Stimulated activated CD8-positive, alpha-beta memory T cell treated with anti-CD3 and anti-CD28 coated beads, Interleukin-15, amount 100 ng/mL, for 24 hours (primary cell): Measurements from ENCODE around the gene SLC38A8.

Source experiments
- DNase-seq: peaks from one replicate; pipeline ENCODE4 v3.0.0-alpha.2; 2020; ENCODE audit warnings: low read depth

The SLC38A8 gene

DNA sequence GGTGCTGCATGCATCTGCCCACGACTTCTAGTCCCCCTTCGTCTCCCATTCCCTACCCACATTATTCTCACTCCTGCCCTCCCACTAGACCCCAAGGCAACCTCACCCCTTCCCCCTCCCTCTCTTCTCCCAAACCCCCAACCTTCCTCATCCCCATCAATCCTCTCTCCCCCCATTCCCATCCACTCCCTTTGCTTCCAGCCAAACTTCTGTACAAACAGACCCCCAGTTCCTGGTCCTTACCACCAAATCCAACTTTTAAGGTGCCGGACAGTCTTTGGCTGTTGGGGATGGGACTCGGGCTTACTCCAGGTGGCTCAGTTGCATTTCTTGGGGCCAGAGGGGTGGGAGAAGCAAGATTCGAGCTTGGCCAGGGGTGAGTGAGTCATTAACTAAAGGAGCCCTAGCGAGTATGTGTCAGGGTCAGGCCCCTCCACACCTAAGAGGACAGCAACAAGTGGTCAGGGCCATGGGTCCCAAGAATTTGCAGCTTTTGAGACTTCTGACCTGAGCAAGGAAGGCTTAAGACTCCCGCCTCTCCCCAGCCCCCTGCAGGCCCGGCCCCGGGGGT is at the start of gene SLC38A8:
SLC38A8 (minus strand) TSS at position 488 of the 571 bp plus-strand sequence. CDS start 638 bp downstream, outside the sequence.
- no peak for DNase-seq

DNA sequence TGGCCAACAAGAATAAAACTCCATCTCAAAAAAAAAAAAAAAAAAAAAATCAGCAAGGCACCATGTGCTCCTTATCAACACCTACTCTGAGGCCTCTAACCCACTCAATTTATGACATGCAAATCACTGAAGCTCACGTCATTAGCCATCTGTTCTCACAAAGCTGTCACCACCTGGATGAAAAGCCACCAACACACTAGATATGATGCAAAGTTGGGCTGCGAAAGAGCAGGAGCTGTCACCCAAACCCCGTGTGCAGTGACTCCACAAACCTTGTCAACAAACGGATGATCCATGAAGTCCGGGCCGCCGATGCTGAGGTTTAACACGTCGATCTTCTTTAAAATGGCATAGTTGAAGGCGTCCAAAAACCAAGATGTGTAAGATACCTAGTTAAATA is 48.9 kb upstream of the SLC38A8 start:
- DNase-seq: no peak

DNA sequence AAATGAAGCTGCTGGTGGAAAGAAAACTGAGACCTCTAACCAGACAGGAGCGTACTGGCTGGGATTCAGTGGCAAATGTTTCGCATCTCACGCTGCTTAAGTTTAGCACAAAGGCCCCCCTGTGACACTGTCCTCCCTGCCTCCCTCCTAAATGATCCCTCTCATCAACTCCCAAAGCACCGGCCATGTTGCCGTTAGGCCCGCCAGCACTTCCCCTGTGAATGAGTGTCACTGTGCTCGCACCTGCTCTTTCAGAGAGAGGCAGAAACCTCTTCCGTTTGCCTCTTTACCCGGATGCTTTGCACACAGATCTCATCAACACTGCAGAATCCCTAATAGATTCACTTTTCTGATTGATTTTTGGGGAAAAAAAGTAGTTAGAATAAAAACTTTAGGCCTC is 47.6 kb upstream of the SLC38A8 start:
- no peak for DNase-seq

DNA sequence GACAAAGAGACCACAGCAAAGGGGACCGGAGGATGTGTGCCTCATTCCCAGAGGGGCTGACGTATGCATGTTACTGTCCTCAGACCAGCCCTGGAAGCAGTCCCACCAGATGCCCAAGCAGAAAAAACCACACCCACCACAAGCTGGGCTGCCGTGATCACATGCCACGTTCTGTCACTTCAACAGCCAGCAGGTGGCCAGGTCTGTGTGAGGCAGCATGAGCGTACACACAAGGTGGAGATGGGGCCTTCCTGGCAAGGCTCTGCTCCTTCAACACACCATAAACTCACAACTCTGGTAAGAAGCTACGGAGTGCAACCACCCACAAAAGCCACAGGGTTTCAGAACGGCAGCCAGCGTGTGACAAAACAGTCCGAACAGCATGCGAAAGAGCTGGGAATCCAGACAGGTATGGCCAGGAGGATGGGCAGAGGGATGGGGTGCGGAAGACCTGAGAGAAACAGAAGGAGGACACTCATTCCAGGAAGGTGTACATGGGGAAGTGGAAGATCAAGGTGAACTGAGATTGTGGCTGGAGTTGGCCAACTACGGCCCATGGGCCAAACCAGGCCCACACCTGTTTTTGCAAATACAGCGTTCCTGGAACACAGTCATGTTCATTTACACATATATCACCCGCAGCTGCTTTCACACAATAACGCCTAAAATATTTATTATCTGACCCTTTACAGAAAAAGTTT is 46.2 kb upstream of the SLC38A8 start:
- DNase-seq: peak; percentile 12

DNA sequence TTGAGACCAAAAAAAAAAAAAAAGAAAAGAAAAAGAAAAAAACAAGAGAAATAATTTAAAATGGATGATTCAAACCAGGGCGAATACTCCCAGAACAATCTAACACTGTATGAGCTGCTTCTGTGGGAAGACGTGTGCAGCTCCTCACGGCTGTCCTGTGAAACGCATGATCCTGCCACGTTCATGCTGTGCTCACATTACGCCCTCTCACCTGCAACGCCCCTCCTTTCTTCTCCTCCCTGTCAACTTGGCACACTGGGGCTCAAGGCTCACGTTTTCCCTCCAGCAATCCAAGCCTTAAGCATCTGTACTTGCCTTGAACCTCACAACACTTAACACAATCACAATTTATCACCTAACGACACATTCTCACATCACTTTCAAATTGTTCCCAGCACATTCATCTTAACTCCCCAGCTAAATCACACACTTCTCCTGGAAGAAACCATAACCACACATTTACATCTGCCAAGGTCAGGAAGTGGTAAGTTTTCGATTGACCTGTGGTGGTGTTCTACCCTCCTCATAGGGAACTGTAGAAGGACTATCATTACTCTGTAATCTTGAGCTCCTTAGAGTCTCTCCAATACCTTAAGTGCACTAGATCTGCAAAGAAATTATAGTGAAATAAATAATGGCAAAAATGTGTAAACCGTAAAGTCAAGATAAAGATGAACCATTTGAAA is 45.0 kb upstream of the SLC38A8 start:
- no peak for DNase-seq

DNA sequence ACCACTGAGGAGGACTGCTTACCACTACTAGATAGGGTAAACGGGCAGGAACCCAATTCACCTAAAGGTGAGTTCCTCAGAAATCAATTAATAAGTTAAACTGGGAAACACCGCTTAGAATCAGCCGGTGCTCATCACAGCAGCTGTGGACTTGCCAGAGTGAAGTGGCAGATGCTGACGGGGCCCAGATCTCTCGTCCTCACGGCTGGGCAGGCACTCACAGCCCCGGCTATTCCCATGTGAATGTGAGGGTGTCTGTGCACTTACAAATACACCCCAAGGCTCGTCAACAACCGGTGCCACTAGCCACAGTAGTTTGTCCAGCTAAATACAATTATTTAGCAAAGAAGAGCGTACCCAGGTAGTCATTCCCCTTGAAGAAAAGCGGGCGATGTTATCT is 44.4 kb upstream of the SLC38A8 start:
- no peak for DNase-seq

DNA sequence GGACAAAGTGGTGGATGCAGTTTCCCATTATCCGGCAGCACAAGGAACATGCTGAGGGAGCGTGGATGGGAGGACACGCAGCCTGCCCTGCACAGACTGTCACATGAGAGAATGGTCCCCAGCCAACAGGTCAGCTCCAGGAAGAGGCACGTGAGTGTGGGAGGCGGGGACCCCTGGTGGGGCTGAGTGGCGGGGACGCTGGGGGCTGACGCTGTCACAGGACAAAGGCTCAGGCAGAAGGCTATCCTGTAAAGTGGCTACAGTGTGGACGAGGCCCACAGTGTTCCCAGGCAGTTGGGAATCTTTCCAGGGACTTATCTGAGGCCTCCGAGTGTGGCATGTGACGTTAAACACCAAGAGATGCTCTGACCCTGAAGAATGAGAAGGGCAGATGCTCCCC is 43.7 kb upstream of the SLC38A8 start:
- DNase-seq: no peak

DNA sequence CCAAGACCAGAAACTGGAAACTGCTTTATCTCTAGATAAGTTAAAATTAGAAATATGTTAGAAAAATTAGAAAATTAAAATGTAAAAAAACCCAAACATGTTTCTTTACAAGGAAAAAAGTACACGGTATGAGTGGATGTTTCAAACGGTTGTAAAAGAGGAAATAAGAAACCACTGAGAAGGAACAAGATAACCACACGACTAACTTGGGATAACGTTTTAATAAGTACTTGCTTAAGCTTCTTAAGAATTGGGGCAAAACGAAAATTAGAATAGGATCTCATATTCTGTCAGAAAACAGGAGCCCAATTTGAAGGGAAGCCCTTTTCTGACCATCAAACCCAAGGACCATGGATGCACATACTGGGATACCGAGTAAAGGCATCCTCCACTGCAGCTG is 43.2 kb upstream of the SLC38A8 start:
- DNase-seq: no peak

DNA sequence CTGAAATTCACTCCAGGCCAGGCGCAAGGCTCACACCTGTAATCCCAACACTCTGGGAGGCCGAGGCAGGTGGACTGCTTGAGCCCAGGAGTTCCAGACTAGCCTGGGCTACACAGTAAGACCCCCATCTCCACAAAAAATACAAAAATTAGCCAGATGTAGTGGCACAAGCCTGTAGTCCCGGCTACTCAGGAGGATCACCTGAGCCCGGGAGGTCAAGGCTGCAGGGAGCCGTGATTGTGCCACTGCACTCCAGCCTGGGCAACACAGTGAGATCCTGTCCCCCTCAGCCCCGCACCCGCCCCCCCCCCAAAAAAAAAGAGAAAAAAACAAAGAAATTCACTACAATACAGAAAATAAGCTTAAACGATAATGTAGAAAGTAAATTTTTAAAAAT is 42.7 kb upstream of the SLC38A8 start:
- DNase-seq: no peak

DNA sequence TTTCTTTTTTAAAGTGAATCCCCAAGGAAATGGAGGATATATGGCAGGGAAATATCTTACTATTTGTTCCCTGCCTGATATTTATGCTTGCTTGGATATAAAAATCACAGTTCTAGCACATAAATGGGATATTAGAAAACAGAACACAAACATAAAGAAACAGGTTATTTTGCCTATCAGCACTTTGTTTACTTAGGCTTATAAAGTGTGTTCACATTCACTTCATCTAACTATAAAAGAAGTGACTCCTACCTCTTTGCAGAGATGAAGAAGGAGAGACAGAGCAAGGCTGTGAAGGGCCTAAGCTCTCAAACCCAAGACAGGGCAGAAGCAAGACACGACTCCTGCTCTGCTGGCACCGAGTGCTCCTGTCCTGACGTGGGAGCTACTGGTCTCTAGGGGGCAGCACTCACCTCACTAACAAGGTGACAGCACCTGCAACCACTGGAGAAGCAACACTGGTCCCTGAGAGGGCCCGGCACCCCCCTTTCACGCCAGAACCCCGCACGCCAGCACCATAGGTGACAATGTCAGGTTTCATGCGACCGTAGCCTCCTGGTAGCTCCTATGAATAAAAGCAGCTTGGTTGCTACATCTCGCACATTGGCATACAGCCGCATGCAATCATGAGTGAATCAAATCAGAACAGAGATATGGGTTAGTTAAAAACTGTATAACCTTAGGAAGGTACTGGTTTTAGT is 42.1 kb upstream of the SLC38A8 start:
- no peak for DNase-seq

DNA sequence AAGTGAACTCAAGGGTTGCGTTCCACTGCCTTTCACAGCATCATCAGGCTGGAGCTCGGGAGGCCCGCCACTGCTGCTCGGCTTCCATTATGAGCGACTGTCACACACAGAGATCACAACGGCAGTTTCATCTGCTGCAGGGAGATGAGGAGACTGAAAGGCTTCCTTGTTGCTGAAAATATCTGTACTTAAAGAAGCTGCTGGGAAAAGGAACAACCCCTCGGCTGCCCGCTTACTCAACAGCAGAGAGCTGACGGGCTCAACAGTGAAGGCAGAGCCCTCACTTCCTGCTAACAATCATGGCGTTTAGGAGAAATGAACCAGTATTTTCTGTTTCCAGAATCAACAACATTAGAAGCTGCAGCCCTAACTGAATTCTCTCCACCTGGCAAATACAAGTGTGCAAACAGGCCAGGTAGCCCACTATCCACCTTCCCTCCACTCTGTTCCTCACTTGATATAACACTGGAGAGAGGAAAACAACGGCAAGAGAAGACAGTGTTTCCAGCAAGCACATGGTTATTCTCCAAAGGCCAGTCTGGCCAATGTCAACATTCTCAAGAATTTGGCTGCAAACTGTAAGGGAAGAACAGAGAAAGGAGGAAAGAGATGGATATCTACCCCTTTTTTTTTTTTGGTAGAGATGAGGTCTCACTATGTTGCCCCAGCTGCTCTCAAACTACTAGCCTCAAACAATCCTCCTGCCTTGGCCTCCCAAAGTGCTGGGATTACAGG is 40.4 kb upstream of the SLC38A8 start:
- no peak for DNase-seq

DNA sequence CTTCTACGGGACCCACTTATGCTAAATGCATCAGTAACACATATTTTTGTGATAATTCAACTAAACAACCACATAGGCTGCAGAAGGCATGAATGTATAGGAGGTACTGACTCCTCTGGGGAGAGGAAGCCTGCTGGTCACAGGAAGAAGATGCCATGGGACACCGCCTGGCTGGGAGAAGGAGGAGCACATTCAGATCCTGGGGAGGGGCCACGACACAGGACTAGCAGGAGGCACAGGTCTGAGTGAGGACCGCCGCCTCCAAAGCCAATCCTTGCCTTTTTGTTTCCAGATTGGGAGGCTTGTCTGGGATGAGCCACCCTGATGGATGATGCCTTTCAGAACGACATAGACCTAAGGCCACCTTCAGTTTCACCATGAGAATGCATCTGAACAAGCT is 39.5 kb upstream of the SLC38A8 start:
- DNase-seq: no peak

DNA sequence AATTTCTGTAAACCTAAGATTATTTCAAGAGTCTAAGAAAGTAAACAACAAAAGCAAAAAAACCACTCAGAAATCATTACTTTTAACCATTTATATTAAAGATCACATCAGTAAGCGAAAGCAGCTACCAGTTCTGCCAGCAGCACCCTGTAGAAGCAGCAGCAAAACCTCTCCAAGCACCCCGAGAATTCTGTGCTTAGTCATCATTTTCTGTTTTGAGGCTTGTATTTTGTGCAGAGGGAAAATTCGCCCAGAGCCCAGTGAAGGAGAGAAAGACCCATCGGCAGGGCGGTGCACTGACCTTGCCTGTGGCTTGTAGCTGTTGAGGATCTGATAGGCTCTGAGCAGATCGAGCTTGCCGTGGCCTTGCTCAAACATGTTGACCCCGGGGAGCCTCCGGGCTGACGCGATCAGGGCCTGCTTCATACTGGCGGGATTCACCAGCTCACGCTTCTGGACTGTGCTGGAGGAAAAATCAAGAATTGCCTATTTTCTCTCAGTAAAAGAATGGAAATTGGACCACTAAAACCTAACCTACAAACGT is 38.9 kb upstream of the SLC38A8 start:
- DNase-seq: no peak

DNA sequence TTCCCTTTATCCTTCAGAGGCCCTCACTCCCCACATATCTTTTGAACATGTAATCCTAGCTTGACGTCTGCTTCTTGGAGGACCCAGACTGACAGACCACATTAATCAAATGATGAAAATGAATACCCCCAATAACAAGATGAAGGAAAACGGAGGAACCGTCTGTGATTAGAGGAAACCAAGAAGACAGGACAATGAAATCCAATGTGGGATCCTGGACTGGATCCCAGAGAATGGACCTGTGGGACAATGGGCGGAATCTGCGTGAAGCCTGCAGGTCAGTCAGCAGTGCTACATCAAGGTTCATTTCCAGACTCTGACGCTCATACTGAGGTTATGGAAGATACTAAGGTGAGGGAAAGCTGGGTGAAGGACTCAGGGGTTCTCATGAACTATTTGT is 38.2 kb upstream of the SLC38A8 start:
- no peak for DNase-seq

DNA sequence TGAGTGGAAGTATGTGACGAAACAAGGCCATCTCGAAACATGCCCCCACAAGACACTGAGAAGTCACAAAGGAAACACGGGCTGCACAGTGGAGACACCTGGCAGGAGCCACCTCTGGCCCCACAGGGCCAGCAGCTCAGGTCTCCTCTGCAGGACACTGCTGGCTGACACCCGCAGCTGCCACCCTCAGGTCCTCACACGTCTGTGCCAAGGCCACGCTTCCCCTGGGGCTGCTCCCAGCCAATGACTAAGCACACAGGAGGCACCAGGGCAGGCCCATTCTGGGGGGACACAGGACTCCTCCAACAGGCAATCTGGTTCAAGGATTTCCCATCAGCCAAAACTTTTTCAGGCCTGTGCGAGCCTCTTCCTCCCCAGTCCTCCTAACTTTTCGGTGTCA is 37.8 kb upstream of the SLC38A8 start:
- no peak for DNase-seq

DNA sequence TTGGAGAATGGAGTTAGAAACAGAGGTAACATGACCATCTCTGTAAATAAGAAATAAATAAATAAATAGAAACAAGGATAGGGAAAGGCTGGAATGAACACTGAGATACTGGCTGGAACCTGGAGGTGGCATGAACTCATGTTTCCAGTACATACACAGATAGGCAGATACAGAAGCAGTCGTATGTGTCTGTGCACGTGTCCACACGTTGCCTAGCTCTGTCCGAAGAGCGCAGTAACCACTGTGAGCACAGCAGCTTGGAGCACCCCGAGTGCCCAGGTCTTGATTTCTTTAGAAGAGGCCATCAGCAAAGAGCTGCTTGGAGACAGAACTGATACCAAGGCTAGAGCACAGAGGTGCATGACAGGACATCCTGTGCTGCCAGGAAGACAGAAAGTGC is 37.1 kb upstream of the SLC38A8 start:
- DNase-seq: no peak

DNA sequence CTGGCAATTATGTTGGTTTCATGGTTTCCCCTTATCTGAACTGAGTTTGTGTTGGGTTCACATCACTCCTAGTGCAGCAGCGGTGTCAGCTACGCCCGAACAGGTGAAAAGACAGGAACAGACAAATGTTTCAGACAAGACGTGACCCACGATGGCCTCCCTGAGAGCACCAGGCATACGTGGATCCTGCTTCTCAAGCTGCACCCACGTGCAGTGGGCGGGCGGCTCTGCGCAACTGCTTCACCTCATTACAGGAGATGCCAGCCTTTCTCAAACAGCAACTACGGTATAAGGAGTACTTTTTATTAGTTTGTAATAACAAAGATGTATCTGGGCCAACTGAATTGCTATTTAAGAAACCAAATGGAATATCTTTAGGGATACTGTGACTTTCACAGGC is 32.8 kb upstream of the SLC38A8 start:
- no peak for DNase-seq

DNA sequence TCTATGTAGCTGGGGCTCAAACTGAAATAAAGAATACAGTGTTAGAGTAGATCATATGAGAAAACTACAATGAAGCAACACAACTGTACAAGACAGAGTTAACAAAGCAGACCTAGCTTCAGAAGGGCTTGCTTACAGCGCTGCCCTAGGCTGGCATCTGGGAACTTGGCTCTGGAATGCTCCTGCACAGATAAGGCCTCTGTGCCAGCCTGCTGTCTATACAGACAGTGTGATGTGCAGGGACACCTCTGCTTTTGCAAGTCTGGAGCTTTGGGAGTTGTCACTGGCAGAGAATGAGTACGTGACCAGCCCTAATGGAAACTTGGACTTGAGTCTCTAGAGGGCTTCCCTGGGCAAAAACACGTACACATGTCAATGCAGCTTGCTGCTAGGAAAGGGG is 32.1 kb upstream of the SLC38A8 start:
- DNase-seq: no peak

DNA sequence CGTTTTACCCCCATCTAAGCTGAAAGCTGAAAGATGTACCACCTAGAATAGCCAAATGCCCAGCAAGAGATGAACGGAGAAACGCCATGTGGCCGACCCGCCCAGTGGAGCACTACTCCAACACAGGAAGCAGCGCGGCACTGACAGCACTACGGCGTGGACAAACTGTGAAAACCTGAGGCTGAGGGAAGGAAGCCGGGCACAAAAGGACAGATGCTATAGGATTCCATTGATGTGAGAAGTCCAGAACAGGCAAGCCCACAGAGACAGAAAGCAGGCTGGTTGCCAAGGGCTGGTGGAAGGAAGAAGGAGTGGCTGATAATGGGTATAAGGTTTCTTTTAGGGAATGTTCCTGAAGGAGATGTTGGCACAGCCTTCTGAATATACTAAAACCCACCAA is 29.4 kb upstream of the SLC38A8 start:
- DNase-seq: no peak

DNA sequence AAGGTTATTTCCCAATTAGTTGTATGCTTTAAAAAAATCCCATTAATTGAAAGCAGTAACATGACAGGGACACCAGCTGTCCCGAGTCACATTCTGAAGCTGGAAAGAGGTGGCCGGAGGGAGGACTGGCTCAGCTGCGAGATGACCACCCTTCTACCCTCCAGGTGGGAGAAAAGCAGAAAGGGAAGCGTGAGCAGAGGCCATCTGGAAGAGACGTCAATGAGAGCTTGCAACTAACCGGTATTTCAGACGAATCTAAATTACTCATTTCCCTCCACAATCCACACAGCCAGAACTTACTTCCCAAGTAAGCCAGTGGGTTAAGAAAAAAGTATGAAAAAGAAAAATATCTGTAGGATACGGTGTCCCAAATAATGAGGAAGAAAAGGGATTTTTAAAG is 28.5 kb upstream of the SLC38A8 start:
- no peak for DNase-seq

DNA sequence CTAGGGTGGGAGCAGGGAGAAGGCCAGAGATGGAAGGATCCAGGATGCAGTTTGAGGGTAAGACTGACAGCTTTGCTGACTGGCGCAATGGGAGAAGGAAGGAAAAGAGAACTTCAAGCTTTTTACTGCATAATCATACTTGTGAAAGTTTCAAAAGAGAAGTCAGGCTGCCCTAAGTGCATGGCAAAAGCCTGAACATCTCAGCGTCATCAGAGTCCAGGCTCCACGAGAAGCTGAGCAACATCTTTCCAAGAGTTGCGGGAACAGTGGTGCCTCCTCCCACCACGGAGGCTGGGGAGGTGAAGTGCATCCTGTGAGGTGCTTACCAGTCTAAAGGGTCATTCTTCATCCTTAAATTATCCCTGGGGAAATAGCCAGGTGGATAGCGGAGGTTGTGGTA is 26.9 kb upstream of the SLC38A8 start:
- no peak for DNase-seq
